Measurements from ENCODE around the gene NELL1. TPM values are rescaled to one million over a fixed set of nuclear protein-coding genes. Genes with fewer than 3 reads are reported as not detected.
A peak's percentile ranks its signal among the peaks of the same experiment; 100 is the strongest.

The NELL1 gene
- total RNA-seq, 2 donors from 2014 or later: not detected

GRCh38 chr11:20926799-20927540 lies 257.6 kb downstream of the NELL1 start:
- intact Hi-C loops (cut with DNase I): no loop called here
- DNase-seq: no peak
- no peak for ATAC-seq

DNA sequence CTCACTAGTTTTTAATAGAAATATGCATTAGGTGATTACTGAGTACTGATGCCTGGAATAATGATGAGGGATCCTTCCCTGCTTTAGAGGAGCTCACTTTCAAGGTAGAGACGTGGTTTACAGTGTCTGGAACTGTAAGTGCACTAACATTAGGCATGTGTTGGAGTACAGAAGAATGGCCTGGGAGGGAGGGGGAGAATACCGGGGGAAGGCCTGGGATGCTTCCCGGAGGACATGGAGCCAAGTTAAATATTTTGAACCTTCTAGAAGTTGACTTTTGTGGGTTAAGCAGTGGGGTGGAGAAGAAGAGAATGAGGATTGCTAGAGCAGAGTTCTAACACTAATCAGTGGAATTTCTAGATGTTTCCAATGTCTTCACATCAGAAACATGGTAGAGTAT lies 261.6 kb downstream of the NELL1 start:
- DNase-seq: no peak
- intact Hi-C loops (cut with DNase I): no loop called here
- ATAC-seq: no peak

- intact Hi-C loops (cut with DNase I): no loop called here
- ATAC-seq (no peak), DNase-seq (no peak)
These were observed 263.7 kb downstream of the NELL1 start for GRCh38 chr11:20933086-20933485.

- peak in 1 of 2 donors; percentile 59 for ATAC-seq
- intact Hi-C loops (cut with DNase I): no loop called here
- no peak for DNase-seq
These were observed 264.6 kb downstream of the NELL1 start for GRCh38 chr11:20933958-20934357.

- intact Hi-C loops (cut with DNase I): no loop called here
- ATAC-seq (no peak), DNase-seq (no peak)
These were observed 265.1 kb downstream of the NELL1 start for GRCh38 chr11:20934516-20934915.

GRCh38 chr11:20937826-20938225 lies 268.4 kb downstream of the NELL1 start:
- no peak for DNase-seq
- intact Hi-C loops (cut with DNase I): no loop called here
- ATAC-seq: no peak

DNA sequence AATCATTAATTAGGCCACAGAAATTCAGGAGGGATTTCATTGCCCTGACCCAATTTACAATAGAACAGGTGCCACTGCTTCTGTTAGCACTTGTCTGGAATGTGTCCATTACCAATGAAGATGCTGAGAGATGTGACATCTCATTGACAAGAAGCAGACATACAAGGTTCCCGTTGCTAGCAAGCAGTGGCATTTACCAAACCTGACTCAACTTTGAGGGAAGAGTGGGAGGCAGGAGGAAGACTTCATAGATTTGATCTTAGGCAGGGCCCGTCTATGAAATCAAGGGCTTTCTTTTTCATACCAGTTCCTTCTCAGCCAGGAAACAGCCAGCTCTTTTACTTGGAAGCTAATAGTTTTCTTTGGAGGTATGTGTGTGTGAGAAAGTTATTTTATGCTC lies 280.2 kb downstream of the NELL1 start:
- intact Hi-C loops (cut with DNase I): no loop called here
- DNase-seq (no peak), ATAC-seq (no peak)

GRCh38 chr11:20962581-20962980 lies 293.2 kb downstream of the NELL1 start:
- intact Hi-C loops (cut with DNase I): no loop called here
- ATAC-seq (no peak), DNase-seq (no peak)

- intact Hi-C loops (cut with DNase I): no loop called here
- ATAC-seq: no peak
These were observed 294.2 kb downstream of the NELL1 start for GRCh38 chr11:20963596-20963995.

GRCh38 chr11:20964985-20965384 lies 295.6 kb downstream of the NELL1 start:
- intact Hi-C loops (cut with DNase I): no loop called here
- DNase-seq (no peak), ATAC-seq (peak in 1 of 2 donors; percentile 47)

More at GRCh38 chr11:20963596-20963995, 294.2 kb downstream of the NELL1 start:
- no peak for DNase-seq

DNA sequence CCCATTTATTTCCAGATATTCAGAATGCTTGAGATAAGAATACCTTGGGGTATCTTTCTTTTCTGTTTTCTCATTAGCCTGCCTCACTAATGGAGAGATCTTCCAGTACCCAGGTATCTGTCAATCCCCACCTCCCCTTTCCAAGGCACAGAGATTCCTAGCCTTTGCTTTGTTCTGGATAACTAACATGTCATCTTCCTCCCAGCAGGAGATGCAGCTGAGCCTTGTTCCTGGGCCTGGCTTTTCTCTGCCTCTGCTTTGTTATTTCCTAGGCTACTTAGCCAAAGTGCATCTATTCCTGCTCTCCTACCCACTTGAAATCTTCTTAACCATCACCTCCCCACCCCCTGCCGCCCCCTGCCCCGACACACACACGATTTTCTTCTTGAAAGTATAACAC lies 297.1 kb downstream of the NELL1 start:
- ATAC-seq: no peak
- intact Hi-C loops (cut with DNase I): no loop called here
- no peak for DNase-seq

DNA sequence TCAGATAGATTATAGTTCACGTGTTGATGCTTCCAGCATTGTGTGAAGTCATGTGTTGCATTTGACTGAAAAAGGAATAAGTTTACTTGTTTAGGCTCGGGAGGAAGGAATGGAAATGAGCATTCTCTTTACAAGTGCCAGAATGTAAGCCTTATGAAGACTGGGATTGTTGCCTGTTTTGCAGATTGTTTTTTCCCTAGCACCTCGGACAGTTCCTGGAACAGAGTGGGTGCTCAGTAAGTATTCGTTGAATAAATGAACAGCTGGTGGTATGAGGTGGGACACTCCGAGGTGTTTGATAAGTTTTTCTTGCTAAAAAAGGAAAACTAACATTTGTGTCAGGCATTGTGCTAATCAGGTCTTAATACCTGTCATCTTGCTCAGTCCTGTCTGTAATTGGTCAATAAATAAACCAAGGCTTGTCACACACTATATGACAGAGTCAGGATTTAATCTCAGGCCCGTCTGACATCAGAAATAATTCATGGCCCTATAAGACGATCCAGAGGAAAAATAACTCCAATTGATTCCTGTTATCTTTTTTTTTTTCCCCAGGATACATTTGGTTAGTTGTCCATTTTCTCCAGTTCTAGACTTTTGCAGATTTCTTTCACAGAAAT lies 304.7 kb downstream of the NELL1 start:
- no peak for ATAC-seq
- no peak for DNase-seq
- intact Hi-C loops (cut with DNase I): no loop called here

DNA sequence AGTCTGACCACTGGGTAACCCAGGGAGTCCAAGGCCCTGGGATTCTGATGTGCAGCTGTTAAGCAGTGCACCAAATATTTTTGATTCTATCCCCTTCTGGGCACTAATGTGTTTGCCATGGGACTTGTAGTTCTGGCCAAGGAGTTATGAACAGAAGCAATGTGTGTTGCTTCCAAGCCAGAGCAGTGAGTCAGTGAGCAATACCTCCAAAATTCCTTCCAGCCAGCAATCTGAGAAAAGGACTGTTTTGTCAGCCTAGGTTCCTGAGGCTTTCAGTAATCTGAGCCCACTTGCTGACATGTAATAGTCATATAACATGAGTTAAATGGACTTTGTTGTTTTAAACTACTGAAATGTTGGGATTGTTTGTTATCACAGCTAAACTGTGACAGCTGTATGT lies 311.4 kb downstream of the NELL1 start:
- ATAC-seq: peak in 1 of 2 donors; percentile 57
- intact Hi-C loops (cut with DNase I): no loop called here

GRCh38 chr11:20990447-20990846 lies 321.1 kb downstream of the NELL1 start:
- ATAC-seq: peak in 1 of 2 donors; percentile 66
- DNase-seq: no peak
- intact Hi-C loops (cut with DNase I): no loop called here

More for the DNA sequence above, 311.4 kb downstream of the NELL1 start:
- DNase-seq: no peak

GRCh38 chr11:20991471-20991870 lies 322.1 kb downstream of the NELL1 start:
- ATAC-seq (no peak), DNase-seq (no peak)
- intact Hi-C loops (cut with DNase I): no loop called here

DNA sequence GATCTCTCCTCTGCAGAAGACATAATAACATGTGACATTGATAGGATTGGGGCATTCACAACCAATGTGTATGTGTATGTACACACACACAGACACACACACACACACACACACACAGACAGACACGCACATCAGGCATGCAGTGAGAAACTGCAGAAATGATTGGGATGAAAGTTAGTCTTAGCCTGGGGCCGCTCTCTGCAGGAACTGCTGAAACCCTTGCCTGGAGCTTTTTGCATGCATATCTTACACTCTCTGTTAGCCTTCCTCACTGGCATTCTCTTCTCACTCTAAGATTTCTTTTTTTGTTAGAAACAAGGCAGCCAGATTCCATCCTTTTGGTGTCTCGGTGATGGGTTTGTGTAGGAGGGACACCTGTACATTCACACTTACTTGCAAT lies 337.9 kb downstream of the NELL1 start:
- intact Hi-C loops (cut with DNase I): no loop called here
- DNase-seq (no peak), ATAC-seq (no peak)

DNA sequence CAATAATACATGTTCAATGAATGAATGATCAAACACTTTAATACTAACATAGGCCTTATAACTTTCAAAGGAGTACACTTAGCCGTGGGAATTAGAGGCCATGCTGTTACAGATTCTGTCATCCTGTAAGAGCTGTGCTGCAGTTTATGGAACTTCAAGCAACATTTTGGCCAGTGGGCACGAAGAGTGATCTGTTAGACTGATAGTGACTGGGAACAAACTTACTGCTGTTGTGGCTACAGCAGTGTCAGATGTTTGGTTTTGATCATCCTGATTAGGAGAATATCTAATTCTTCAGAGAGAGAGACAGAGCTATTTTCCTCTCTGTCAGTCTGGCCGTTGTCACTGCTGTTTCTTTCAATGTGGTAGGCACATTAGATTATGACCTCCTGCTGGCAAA lies 348.9 kb downstream of the NELL1 start:
- DNase-seq: no peak
- intact Hi-C loops (cut with DNase I): no loop called here

GRCh38 chr11:21026685-21027084 lies 357.3 kb downstream of the NELL1 start:
- intact Hi-C loops (cut with DNase I): no loop called here
- DNase-seq (no peak), ATAC-seq (no peak)

More for the DNA sequence above, 348.9 kb downstream of the NELL1 start:
- ATAC-seq: no peak

- intact Hi-C loops (cut with DNase I): no loop called here
- no peak for DNase-seq
- no peak for ATAC-seq
These were observed 368.5 kb downstream of the NELL1 start for GRCh38 chr11:21037850-21038249.

GRCh38 chr11:21038801-21039200 lies 369.4 kb downstream of the NELL1 start:
- ATAC-seq: no peak
- intact Hi-C loops (cut with DNase I): no loop called here
- DNase-seq: no peak

DNA sequence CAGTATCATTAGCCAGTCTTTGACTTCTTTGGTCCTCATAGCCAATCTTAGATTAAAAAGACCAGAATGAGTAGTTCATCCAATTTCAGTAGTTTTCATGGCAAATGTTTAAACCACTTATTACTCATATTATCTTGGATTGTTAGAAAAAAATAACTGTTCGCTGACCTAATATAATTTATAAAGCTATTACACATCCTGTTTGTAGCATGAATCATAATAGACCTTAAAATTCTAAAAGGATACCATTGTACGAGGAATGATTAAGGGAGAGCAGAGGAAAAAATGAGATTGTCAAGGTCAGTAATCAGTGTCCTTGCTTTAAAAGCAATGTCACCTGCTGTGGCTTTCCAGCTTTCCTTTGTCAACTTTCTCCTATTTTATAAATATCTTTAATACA lies 371.2 kb downstream of the NELL1 start:
- ATAC-seq (no peak), DNase-seq (no peak)
- intact Hi-C loops (cut with DNase I): no loop called here
